HepG2 (cell line): Measurements from ENCODE around the gene SAMD4A. TPM values are rescaled to one million over a fixed set of nuclear protein-coding genes. Genes with fewer than 3 reads are reported as not detected.

Experiments used
- CCDC6 ChIP-seq: sonication (generic); formaldehyde crosslinking; IDR thresholded peaks from 2 replicates; pipeline ENCODE4 v1.8.1; 2022; ENCODE audit warnings: mild to moderate bottlenecking, missing genetic modification reagents, moderate library complexity
- CREM ChIP-seq, 2 experiments: sonication (generic) in 1 of 2; formaldehyde crosslinking in 1 of 2; IDR thresholded peaks; 2 replicates each; pipeline versions ENCODE4 v1.4.0 to v1.6.1; 2016 to 2020; ENCODE audit warnings: antibody characterized with exemption in 1 of 2, mild to moderate bottlenecking in 1 of 2, missing genetic modification reagents in 1 of 2
- ELF1 ChIP-seq: sonication (generic); formaldehyde crosslinking; IDR thresholded peaks from 2 replicates; pipeline ENCODE4 v1.4.0; 2020; ENCODE audit warnings: missing genetic modification reagents
- ESRRA ChIP-seq: sonication (generic); formaldehyde crosslinking; IDR thresholded peaks from 2 replicates; pipeline ENCODE4 v1.5.1; 2020; ENCODE audit warnings: mild to moderate bottlenecking, low read depth, missing genetic modification reagents
- FOXO4 ChIP-seq: sonication (generic); formaldehyde crosslinking; conservative IDR thresholded peaks from 2 replicates; pipeline ENCODE4 v1.8.1; 2023; ENCODE audit warnings: missing genetic modification reagents
- IKZF1 ChIP-seq: fragments of 450-650 bp; IDR thresholded peaks from 2 replicates; pipeline ENCODE4 v1.7.1; 2016
- KMT2B ChIP-seq: IDR thresholded peaks from 2 replicates; pipeline ENCODE4 v1.6.1; 2016; ENCODE audit warnings: missing genetic modification reagents, missing compliant biosample characterization
- MLLT10 ChIP-seq: sonication (generic); formaldehyde crosslinking; IDR thresholded peaks from 2 replicates; pipeline ENCODE4 v1.4.0; 2020; ENCODE audit warnings: missing genetic modification reagents
- MYPOP ChIP-seq: sonication (generic); formaldehyde crosslinking; IDR thresholded peaks from 2 replicates; pipeline ENCODE4 v1.8.1; 2023; ENCODE audit warnings: mild to moderate bottlenecking, moderate library complexity, missing genetic modification reagents
- NFATC3 ChIP-seq: sonication (generic); formaldehyde crosslinking; IDR thresholded peaks from 2 replicates; pipeline ENCODE4 v1.5.1; 2020; ENCODE audit warnings: mild to moderate bottlenecking, missing genetic modification reagents
- NFKBIZ ChIP-seq: IDR thresholded peaks from 2 replicates; pipeline ENCODE4 v1.6.1; 2018; ENCODE audit warnings: missing genetic modification reagents, missing compliant biosample characterization
- NFYB ChIP-seq: sonication (generic); formaldehyde crosslinking; IDR thresholded peaks from 2 replicates; pipeline ENCODE4 v1.4.0; 2020; ENCODE audit warnings: missing genetic modification reagents
- NFYC ChIP-seq: IDR thresholded peaks from 2 replicates; pipeline ENCODE4 v1.6.1; 2016; ENCODE audit warnings: missing genetic modification reagents, missing compliant biosample characterization
- NR1H2 ChIP-seq: sonication (generic); formaldehyde crosslinking; IDR thresholded peaks from 2 replicates; pipeline ENCODE4 v1.8.1; 2022; ENCODE audit warnings: low read depth, missing genetic modification reagents, borderline replicate concordance
- RFX5 ChIP-seq: IDR thresholded peaks from 2 replicates; pipeline ENCODE4 v1.6.1; 2011; ENCODE audit warnings: low read depth, low read length, improper control_type of control experiment
- SNAPC5 ChIP-seq: sonication (generic); formaldehyde crosslinking; IDR thresholded peaks from 2 replicates; pipeline ENCODE4 v1.8.1; 2023; ENCODE audit warnings: mild to moderate bottlenecking, missing genetic modification reagents, borderline replicate concordance
- TFDP2 ChIP-seq: sonication (generic); formaldehyde crosslinking; IDR thresholded peaks from 2 replicates; pipeline ENCODE4 v1.4.0; 2020; ENCODE audit warnings: missing genetic modification reagents
- THAP7 ChIP-seq: sonication (generic); formaldehyde crosslinking; IDR thresholded peaks from 2 replicates; pipeline ENCODE4 v1.8.1; 2023; ENCODE audit warnings: mild to moderate bottlenecking, missing genetic modification reagents
- ZNF143 ChIP-seq: sonication (generic); formaldehyde crosslinking; IDR thresholded peaks from 2 replicates; pipeline ENCODE4 v1.4.0; 2020; ENCODE audit warnings: missing genetic modification reagents
- ZNF230 ChIP-seq: sonication (generic); formaldehyde crosslinking; IDR thresholded peaks from 2 replicates; pipeline ENCODE4 v1.4.0; 2020; ENCODE audit warnings: mild to moderate bottlenecking, missing genetic modification reagents
- ZNF292 ChIP-seq: sonication (generic); formaldehyde crosslinking; IDR thresholded peaks from 2 replicates; pipeline ENCODE4 v1.8.1; 2022; ENCODE audit warnings: mild to moderate bottlenecking, low read depth, missing genetic modification reagents, borderline replicate concordance
- ZNF704 ChIP-seq: sonication (generic); formaldehyde crosslinking; IDR thresholded peaks from 2 replicates; pipeline ENCODE4 v1.8.1; 2023; ENCODE audit warnings: mild to moderate bottlenecking, inconsistent platforms, moderate library complexity, missing genetic modification reagents, borderline replicate concordance
- ZNF761 ChIP-seq: sonication (generic); formaldehyde crosslinking; conservative IDR thresholded peaks from 2 replicates; pipeline ENCODE4 v1.4.0; 2020; ENCODE audit warnings: mild to moderate bottlenecking, missing genetic modification reagents
- ZNF777 ChIP-seq: sonication (generic); formaldehyde crosslinking; IDR thresholded peaks from 2 replicates; pipeline ENCODE4 v1.4.0; 2020; ENCODE audit warnings: missing genetic modification reagents
- ZNF83 ChIP-seq: sonication (generic); formaldehyde crosslinking; IDR thresholded peaks from 2 replicates; pipeline ENCODE4 v1.4.0; 2020; ENCODE audit warnings: missing genetic modification reagents, mild to moderate bottlenecking, borderline replicate concordance
- polyA plus RNA-seq, 8 experiments: library from polyadenylated mRNA; depleted of rRNA in 3 of 8; stranded (reverse) in 7 of 8; unstranded in 1 of 8; fragments of >200 nt; fragmentation: Illumina TruSeq in 4 of 8; extraction: Trizol in 4 of 8; gene quantifications; 2 replicates each; pipeline versions ENCODE4 v1.2.1 to v1.2.3, GENCODE V29; 2011 to 2016; ENCODE audit warnings: low read depth in 4 of 8, missing spikeins in 1 of 8, mixed read lengths in 1 of 8; ENCODE audit not compliant: insufficient read depth in 1 of 8
- total RNA-seq, 5 experiments: library from RNA; depleted of rRNA; stranded (reverse); fragments of >200 nt; fragmentation: Illumina TruSeq; extraction: Trizol; gene quantifications; 2 replicates each; pipeline ENCODE4 v1.2.3, GENCODE V29; 2016; ENCODE audit warnings: low read depth in 1 of 5

The SAMD4A gene
- total and polyA plus RNA-seq, 2 of the 13 experiments (the other 11 are each of a cell fraction or from before 2014, with no cell fraction given), result 11.8 to 13.0 TPM

GRCh38 chr14:54808326-54809161, 241.6 kb downstream of the SAMD4A start (continued):
- no peak for TF ChIP-seq ZNF704 (CRISPR knock-in tag)
- no peak for TF ChIP-seq NFATC3
- TF ChIP-seq NR1H2, result no peak
- 0 out of 2 replicates have a peak, but pooled peaks have one; percentile 33 for TF ChIP-seq ZNF143 (CRISPR knock-in tag)
- TF ChIP-seq THAP7, result 0 out of 2 replicates have a peak, but pooled peaks have one; percentile 25
- TF ChIP-seq CCDC6 (CRISPR knock-in tag), result no peak
- TF ChIP-seq NFYC (CRISPR knock-in tag), result peak; percentile 54
- no peak for TF ChIP-seq CREM (IDR thresholded peaks at IDR 0.05)
- TF ChIP-seq CREM (CRISPR knock-in tag; IDR thresholded peaks at IDR 0.05), result no peak
- no peak for TF ChIP-seq ZNF230 (CRISPR knock-in tag)
- no peak for TF ChIP-seq MLLT10
- no peak for TF ChIP-seq IKZF1
- no peak for TF ChIP-seq RFX5
- TF ChIP-seq MYPOP (CRISPR knock-in tag), result no peak
- TF ChIP-seq SNAPC5 (CRISPR knock-in tag), result no peak
- TF ChIP-seq ELF1 (CRISPR knock-in tag), result peak; percentile 68; the same call in 1 of the 2 replicates
- TF ChIP-seq KMT2B (CRISPR knock-in tag), result no peak
- no peak for TF ChIP-seq ZNF83 (CRISPR knock-in tag)
- no peak for TF ChIP-seq NFKBIZ (CRISPR knock-in tag)
- TF ChIP-seq NFYB (CRISPR knock-in tag), result peak; percentile 43; the same call in 1 of the 2 replicates
- TF ChIP-seq FOXO4 (CRISPR knock-in tag), result no peak
- TF ChIP-seq ZNF777 (CRISPR knock-in tag), result no peak
- TF ChIP-seq ZNF761 (CRISPR knock-in tag), result no peak
- TF ChIP-seq ZNF292 (CRISPR knock-in tag), result no peak
- no peak for TF ChIP-seq ESRRA
- TF ChIP-seq TFDP2 (CRISPR knock-in tag), result 0 out of 2 replicates have a peak, but pooled peaks have one; percentile 28
